ENCODE data around the gene PER1. TPM values are rescaled to one million over a fixed set of nuclear protein-coding genes. Genes with fewer than 3 reads are reported as not detected.
A peak's percentile ranks its signal among the peaks of the same experiment; 100 is the strongest.

PER1 gene
- total RNA-seq, 1 experiment from 2014 or later: 36.5 TPM

DNA sequence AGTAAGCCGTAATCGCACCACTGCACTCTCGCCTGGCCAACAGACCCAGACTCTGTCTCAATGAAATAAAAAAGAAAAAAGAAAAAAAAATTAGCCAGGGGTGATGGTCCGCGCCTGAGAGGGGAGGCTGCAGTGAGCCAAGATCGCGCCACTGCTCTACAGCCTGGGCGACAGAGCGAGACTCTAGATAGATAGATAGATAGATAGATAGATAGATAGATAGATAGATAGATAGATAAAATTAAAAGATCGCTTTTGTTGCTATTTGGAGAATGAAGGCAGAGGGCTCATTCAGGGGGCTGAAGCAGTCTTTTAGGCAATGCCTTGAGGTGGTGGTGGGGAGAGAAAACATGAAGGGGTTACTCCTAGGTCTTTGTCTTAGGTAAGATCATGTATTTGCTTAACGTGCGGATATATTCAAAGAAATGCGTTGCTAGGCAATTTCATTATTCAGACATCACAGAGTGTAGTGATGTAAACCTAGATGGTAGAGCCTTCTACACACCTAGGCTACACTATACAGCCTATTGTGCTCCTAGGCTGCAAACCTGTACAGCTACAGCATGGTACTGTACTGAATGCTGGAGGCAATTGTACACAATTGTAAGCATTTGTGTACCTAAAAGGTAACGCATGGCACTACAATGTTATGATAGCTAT, 23.9 kb downstream of the PER1 start:
- Histone ChIP-seq H2BK15ac (ENCODE audit: low read depth, low read length) (no peak overlapping the region), H4K20me1 (ENCODE audit: control insufficient read depth, insufficient read depth, insufficient read length) (no peaks in the 10 kb centered on the region), H4K8ac (replicated peaks; ENCODE audit: insufficient read length, low read depth, low read length) (no peak overlapping the region), H3K9me3 (ENCODE audit: control insufficient read depth, low read depth, low read length) (no peaks in the 10 kb centered on the region), H4K91ac (ENCODE audit: insufficient read length, low read depth, low read length) (no peak overlapping the region), H2BK20ac (ENCODE audit: low read depth, low read length, poor library complexity, severe bottlenecking) (no peak overlapping the region), H3K23ac (ENCODE audit: insufficient read length, low read depth, low read length) (no peak overlapping the region), H4K5ac (ENCODE audit: insufficient read length, low read depth, low read length) (no peak overlapping the region), H3K27me3 (ENCODE audit: insufficient read depth, low read length) (peaks cover 25% of the 10 kb centered on the region), H2BK120ac (ENCODE audit: low read depth, low read length, poor library complexity, severe bottlenecking) (no peak overlapping the region), H2AK5ac (ENCODE audit: insufficient read length, low read length) (no peak overlapping the region), H3K23me2 (ENCODE audit: insufficient read length, low read depth, low read length, poor library complexity, severe bottlenecking) (peaks cover 29% of the 10 kb centered on the region), H3K4me1 (ENCODE audit: insufficient read depth, low read length) (no peaks in the 10 kb centered on the region; the same call in 1 of the 2 replicates), H2BK5ac (ENCODE audit: insufficient read length, low read length) (no peak overlapping the region), H3K56ac (ENCODE audit: insufficient read length, low read depth, low read length) (no peak overlapping the region), H2AFZ (ENCODE audit: low read length) (no peak overlapping the region), H2BK12ac (ENCODE audit: insufficient read length, low read depth, low read length) (no peak overlapping the region), H3T11ph (ENCODE audit: low read length) (no peak overlapping the region), H3K18ac (ENCODE audit: insufficient read length, low read depth, low read length) (no peak overlapping the region), H3K14ac (ENCODE audit: insufficient read depth, low read length) (no peak overlapping the region), H3K9ac (ENCODE audit: extremely low read depth, insufficient read length, low read length) (no peak overlapping the region), H3K27ac (ENCODE audit: insufficient read length, low read depth, low read length) (no peak overlapping the region), H3K4ac (ENCODE audit: low read depth, low read length) (no peak overlapping the region), H3K4me2 (ENCODE audit: insufficient read depth, insufficient read length, low read length) (no peak overlapping the region), H3K79me1 (ENCODE audit: insufficient read depth, low read depth, low read length, poor library complexity, severe bottlenecking) (no peaks in the 10 kb centered on the region), H3K79me2 (ENCODE audit: insufficient read depth, low read length) (no peaks in the 10 kb centered on the region)
- no CpG with 5 or more reads among the region's 14 CpGs for WGBS (ENCODE audit: extremely low coverage, insufficient read length, low lambda C conversion rate)
- Mint-ChIP-seq H3K9me3 (peaks cover 2 to 8% of the 10 kb centered on the region in 2 experiments; a peak in 3 of 5 replicates), H3K4me1 (peaks cover 30 to 37% of the 10 kb centered on the region in 2 experiments), H3K27ac (no peak overlapping the region), H3K27me3 (ENCODE audit: low read depth) (peaks cover 74% of the 10 kb centered on the region), H3K36me3 (ENCODE audit: insufficient read depth in 1 of 3, low read depth in 3 of 3) (no peaks in the 10 kb centered on the region; a peak in 1 of 7 replicates), H3K4me3 (peak overlapping the region in 1 of 2 experiments; percentile 45; a peak in 2 of 5 replicates)
- no peak for DNase-seq
- TF ChIP-seq CTCF (conservative IDR thresholded peaks at IDR 0.05): no peak
